ENCODE measurements around the gene OR5K4.

DNA sequence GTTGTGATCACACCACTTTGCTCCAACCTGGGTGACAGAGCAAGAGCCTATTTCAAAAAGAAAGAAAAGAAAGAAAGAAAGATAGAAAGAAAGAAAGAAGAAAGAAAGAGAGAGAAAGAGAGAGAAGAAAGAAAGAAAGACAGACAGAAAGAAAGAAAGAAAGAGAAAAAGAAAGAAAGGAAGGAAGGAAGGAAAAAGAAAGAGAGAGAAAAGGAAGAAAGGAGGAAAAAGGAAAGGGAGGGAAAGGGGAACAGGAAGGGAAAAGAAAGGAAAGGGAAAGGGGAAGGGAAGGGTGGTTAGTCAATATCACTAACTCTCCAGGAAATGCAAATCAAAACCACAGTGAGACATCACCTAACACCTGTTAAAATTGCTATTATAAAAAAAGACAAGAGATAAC, 18.2 kb downstream of the OR5K4 start:
- TF ChIP-seq, protein P1, sequence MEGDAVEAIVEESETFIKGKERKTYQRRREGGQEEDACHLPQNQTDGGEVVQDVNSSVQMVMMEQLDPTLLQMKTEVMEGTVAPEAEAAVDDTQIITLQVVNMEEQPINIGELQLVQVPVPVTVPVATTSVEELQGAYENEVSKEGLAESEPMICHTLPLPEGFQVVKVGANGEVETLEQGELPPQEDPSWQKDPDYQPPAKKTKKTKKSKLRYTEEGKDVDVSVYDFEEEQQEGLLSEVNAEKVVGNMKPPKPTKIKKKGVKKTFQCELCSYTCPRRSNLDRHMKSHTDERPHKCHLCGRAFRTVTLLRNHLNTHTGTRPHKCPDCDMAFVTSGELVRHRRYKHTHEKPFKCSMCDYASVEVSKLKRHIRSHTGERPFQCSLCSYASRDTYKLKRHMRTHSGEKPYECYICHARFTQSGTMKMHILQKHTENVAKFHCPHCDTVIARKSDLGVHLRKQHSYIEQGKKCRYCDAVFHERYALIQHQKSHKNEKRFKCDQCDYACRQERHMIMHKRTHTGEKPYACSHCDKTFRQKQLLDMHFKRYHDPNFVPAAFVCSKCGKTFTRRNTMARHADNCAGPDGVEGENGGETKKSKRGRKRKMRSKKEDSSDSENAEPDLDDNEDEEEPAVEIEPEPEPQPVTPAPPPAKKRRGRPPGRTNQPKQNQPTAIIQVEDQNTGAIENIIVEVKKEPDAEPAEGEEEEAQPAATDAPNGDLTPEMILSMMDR (IDR thresholded peaks at IDR 0.05; ENCODE audit: low read depth, low read length, poor library complexity, severe bottlenecking): no peak
- TF ChIP-seq EZH2phosphoT487 (IDR thresholded peaks at IDR 0.05; ENCODE audit: borderline replicate concordance, low read length): no peak
